Measurements from ENCODE around the gene RAPGEF5. TPM values are rescaled to one million over a fixed set of nuclear protein-coding genes. Genes with fewer than 3 reads are reported as not detected.

The RAPGEF5 gene
- total and polyA plus RNA-seq, 10 of the 15 experiments (the other 5 are each of a cell fraction or from before 2014, with no cell fraction given), result 0.38 to 4.0 (median 1.6) TPM; not detected in 1

DNA sequence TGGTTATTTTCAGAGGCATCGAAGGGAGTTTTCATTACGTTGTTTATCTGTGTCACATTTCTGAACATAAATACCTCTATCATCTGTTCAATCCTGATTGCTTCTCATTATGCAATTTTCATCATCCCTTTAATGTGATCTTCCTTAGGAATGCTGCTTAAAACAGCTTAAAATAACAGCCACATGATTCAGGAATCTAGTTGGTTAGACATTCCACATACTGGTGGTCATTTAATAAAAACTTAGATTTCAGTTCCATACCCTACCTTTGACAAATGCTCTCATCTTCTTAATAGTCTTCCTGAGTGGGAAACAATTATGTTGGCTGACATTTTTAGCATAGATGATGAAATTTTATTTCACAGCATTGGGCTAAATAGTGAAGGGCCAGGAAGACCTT, 219.9 kb downstream of the RAPGEF5 start:
- intact Hi-C loops (cut with micrococcal nuclease; ENCODE audit: unreplicated experiment) (no loop called here), in situ Hi-C loops (cut with MboI) (no loop called here)
- POLR2A ChIA-PET, result no interaction called here
- no peak for ATAC-seq
- H3K4me2 ChIP-seq (ENCODE audit: control insufficient read depth, insufficient read depth), result no peak overlapping the region
- no peak overlapping the region for H2AFZ ChIP-seq (ENCODE audit: control insufficient read depth, low read depth, low read length)
- CTCF ChIA-PET, result interaction anchor here (1.3 to 2.7 kb wide), 2 partner anchors 21 to 27 kb away, joined by 4 to 9 read pairs; no protein-coding TSS in a partner anchor
- no peaks in the 10 kb centered on the region for H3K9me3 ChIP-seq (replicated peaks; ENCODE audit: control insufficient read depth, insufficient read depth, low read length)
- H3K4me3 ChIP-seq, result no peak overlapping the region
- H3K4me1 ChIP-seq (ENCODE audit: control insufficient read depth, insufficient read depth, low read length), result no peaks in the 10 kb centered on the region
- WGBS (ENCODE audit: insufficient coverage, insufficient replicate concordance, low lambda C conversion rate, missing lambda C conversion rate), result 57% methylated on average over 2 of the region's 2 CpGs
- H3K27me3 ChIP-seq (replicated peaks in 1 of 2; ENCODE audit: control insufficient read depth in 2 of 2, insufficient read depth in 2 of 2, low read length in 1 of 2), result no peaks in the 10 kb centered on the region
- RAD21 ChIA-PET (ENCODE audit: unreplicated experiment), result no interaction called here
- H3K36me3 ChIP-seq (ENCODE audit: control insufficient read depth in 2 of 2, insufficient read depth in 2 of 2, low read length in 1 of 2), result no peaks in the 10 kb centered on the region; a peak in 1 of 4 replicates
- no peak for FAIRE-seq
- SMC1A ChIA-PET (ENCODE audit: uncharacterized antibody, unreplicated experiment), result interaction anchor here (0.7 kb wide), 1 partner anchor 9 kb away, joined by 3 read pairs; no protein-coding TSS in a partner anchor
- DNase-seq (ENCODE audit: low read depth, low spot score), result no peak
- H4K20me1 ChIP-seq (ENCODE audit: control insufficient read depth, insufficient read depth), result no peaks in the 10 kb centered on the region
- H3K9ac ChIP-seq (ENCODE audit: control insufficient read depth, insufficient read depth, low read length), result no peak overlapping the region
- H3K79me2 ChIP-seq (ENCODE audit: control insufficient read depth, insufficient read depth, low read length), result no peaks in the 10 kb centered on the region
- H3K27ac ChIP-seq (ENCODE audit: control insufficient read depth, insufficient read depth), result no peak overlapping the region
- BruUV-seq (replicated peaks), result no TSS peak
- TF ChIP-seq BACH1 (IDR thresholded peaks at IDR 0.05; ENCODE audit: borderline replicate concordance), result no peak
- no peak for TF ChIP-seq SUPT20H (IDR thresholded peaks at IDR 0.05; ENCODE audit: borderline replicate concordance, control insufficient read depth, low read depth, low read length)
- TF ChIP-seq RELA (IDR thresholded peaks at IDR 0.05; ENCODE audit: borderline replicate concordance, partially characterized antibody), result no peak
- TF ChIP-seq, protein P1, sequence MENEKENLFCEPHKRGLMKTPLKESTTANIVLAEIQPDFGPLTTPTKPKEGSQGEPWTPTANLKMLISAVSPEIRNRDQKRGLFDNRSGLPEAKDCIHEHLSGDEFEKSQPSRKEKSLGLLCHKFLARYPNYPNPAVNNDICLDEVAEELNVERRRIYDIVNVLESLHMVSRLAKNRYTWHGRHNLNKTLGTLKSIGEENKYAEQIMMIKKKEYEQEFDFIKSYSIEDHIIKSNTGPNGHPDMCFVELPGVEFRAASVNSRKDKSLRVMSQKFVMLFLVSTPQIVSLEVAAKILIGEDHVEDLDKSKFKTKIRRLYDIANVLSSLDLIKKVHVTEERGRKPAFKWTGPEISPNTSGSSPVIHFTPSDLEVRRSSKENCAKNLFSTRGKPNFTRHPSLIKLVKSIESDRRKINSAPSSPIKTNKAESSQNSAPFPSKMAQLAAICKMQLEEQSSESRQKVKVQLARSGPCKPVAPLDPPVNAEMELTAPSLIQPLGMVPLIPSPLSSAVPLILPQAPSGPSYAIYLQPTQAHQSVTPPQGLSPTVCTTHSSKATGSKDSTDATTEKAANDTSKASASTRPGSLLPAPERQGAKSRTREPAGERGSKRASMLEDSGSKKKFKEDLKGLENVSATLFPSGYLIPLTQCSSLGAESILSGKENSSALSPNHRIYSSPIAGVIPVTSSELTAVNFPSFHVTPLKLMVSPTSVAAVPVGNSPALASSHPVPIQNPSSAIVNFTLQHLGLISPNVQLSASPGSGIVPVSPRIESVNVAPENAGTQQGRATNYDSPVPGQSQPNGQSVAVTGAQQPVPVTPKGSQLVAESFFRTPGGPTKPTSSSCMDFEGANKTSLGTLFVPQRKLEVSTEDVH (IDR thresholded peaks at IDR 0.05; ENCODE audit: low read depth, partially characterized antibody), result no peak
- TF ChIP-seq CHD1 (IDR thresholded peaks at IDR 0.05; ENCODE audit: low read depth, low read length), result no peak
- no peak for TF ChIP-seq RAD51 (IDR thresholded peaks at IDR 0.05)
- no peak for TF ChIP-seq MYB (IDR thresholded peaks at IDR 0.05; ENCODE audit: borderline replicate concordance, low read depth, low read length)
- no peak for TF ChIP-seq ZNF384 (IDR thresholded peaks at IDR 0.05; ENCODE audit: borderline replicate concordance, low read depth, low read length)
- no peak for TF ChIP-seq BHLHE40 (IDR thresholded peaks at IDR 0.05; ENCODE audit: borderline replicate concordance in 1 of 2, low read depth in 2 of 2, low read length in 1 of 2)
- TF ChIP-seq YBX1 (IDR thresholded peaks at IDR 0.05), result no peak
- TF ChIP-seq, protein P2, sequence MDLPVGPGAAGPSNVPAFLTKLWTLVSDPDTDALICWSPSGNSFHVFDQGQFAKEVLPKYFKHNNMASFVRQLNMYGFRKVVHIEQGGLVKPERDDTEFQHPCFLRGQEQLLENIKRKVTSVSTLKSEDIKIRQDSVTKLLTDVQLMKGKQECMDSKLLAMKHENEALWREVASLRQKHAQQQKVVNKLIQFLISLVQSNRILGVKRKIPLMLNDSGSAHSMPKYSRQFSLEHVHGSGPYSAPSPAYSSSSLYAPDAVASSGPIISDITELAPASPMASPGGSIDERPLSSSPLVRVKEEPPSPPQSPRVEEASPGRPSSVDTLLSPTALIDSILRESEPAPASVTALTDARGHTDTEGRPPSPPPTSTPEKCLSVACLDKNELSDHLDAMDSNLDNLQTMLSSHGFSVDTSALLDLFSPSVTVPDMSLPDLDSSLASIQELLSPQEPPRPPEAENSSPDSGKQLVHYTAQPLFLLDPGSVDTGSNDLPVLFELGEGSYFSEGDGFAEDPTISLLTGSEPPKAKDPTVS (IDR thresholded peaks at IDR 0.05; ENCODE audit: low read depth, low read length), result no peak
- TF ChIP-seq, protein P3, sequence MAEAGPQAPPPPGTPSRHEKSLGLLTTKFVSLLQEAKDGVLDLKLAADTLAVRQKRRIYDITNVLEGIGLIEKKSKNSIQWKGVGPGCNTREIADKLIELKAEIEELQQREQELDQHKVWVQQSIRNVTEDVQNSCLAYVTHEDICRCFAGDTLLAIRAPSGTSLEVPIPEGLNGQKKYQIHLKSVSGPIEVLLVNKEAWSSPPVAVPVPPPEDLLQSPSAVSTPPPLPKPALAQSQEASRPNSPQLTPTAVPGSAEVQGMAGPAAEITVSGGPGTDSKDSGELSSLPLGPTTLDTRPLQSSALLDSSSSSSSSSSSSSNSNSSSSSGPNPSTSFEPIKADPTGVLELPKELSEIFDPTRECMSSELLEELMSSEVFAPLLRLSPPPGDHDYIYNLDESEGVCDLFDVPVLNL (IDR thresholded peaks at IDR 0.05; ENCODE audit: low read depth, low read length), result no peak
- TF ChIP-seq, protein P4, sequence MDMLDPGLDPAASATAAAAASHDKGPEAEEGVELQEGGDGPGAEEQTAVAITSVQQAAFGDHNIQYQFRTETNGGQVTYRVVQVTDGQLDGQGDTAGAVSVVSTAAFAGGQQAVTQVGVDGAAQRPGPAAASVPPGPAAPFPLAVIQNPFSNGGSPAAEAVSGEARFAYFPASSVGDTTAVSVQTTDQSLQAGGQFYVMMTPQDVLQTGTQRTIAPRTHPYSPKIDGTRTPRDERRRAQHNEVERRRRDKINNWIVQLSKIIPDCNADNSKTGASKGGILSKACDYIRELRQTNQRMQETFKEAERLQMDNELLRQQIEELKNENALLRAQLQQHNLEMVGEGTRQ (IDR thresholded peaks at IDR 0.05; ENCODE audit: borderline replicate concordance, low read depth, low read length), result no peak
- TF ChIP-seq CREM (IDR thresholded peaks at IDR 0.05; ENCODE audit: low read depth), result no peak
- TF ChIP-seq SP1 (IDR thresholded peaks at IDR 0.05; ENCODE audit: low read depth, low read length), result no peak
- no peak for TF ChIP-seq JUND (IDR thresholded peaks at IDR 0.05; ENCODE audit: low read depth, low read length)

Measured in GM12878 (cell line).